HS-27A (cell line): ENCODE data around the gene TRAFD1.
"Not testable (repeated sequence)": the region's sequence is repeated elsewhere in the genome, so short reads cannot be mapped to it uniquely, and the experiment has no call there.

Experiments used
- DNase-seq: peaks from one replicate; pipeline ENCODE4 v3.0.0-alpha.2; 2012; ENCODE audit warnings: low read depth, missing footprints

The TRAFD1 gene

DNA sequence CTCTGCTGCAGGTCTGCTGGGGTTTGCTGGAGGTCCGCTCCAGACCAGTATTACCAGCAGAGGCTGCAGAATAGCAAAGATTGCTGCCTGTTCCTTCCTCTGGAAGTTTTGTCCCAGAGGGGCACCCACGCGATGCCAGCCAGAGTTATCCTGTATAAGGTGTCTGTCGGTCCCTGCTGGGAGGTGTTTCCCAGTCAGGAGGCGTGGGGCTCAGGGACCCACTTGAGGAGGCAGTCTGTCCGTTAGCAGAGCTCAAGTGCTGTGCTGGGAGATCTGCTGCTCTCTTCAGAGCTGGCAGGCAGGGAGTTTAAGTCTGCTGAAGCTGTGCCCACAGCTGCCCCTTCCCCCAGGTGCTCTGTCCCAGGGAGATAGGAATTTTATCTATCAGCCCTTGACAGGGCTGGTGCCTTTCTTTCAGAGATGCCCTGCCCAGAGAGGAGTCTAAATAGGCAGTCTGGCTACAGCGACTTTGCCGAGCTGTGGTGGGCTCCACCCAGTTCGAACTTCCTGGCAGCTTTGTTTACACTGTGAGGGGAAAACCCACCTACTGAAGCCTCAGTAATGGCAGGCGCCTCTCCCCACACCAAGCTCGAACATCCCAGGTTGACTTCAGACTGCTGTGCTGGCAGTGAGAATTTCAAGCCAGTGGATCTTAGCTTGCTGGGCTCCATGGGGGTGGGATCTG, 33.2 kb downstream of the TRAFD1 start:
- DNase-seq, result not testable (repeated sequence)

DNA sequence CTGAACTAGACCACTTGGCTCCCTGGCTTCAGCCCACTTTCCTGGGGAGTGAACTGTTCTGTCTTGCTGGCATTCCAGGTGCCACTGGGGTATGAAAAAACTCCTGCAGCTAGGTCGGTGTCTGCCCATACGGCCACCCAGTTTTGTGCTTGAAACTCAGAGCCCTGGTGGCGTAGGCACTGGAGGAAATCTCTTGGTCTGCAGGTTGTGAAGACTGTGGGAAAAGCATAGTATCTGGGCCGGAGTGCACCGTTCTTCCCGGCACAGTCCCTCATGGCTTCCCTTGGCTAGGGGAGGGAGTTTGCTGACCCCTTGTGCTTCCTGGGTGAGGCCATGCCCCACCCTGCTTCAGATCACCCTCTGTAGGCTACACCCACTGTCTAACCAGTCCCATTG, 33.8 kb downstream of the TRAFD1 start:
- no peak for DNase-seq

DNA sequence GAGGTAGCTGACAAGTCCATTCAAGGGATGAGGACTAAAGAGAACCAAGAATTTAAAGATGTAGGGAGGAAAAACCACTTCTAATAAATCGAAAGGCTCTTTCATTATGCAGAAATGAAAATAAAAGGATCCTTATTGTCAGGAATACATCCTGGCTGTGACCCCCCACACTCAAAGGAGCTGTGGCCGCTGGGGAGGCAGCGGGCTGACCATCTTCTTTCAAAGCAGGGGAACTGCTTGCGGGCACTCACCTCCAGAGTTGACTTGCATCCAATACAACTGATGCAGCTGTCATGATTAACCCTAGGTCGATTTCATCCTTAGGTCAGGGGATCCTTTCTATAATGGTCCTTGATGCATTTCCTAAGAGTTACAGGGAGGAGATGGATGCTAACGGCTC, 35.3 kb downstream of the TRAFD1 start:
- DNase-seq, result no peak

DNA sequence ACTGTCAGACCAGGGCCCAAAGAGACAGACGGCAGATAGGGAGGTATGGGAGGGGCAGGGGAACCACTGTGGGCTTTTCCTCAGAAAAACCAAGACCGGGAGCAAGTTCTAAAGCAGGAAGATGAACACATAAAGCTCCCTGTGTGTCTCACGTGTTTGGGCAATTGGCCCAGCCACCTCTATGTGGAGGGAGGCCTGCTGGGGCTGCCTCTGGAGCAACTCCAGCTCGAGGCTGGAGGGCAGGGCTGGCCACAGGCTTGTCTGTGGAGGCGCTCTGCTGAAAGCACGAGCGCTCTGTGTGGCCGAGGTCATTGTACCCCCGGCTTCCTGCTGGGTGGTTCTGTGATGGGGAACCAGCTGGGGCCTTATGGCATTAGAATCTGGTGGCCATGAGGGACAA, 36.4 kb downstream of the TRAFD1 start:
- no peak for DNase-seq

DNA sequence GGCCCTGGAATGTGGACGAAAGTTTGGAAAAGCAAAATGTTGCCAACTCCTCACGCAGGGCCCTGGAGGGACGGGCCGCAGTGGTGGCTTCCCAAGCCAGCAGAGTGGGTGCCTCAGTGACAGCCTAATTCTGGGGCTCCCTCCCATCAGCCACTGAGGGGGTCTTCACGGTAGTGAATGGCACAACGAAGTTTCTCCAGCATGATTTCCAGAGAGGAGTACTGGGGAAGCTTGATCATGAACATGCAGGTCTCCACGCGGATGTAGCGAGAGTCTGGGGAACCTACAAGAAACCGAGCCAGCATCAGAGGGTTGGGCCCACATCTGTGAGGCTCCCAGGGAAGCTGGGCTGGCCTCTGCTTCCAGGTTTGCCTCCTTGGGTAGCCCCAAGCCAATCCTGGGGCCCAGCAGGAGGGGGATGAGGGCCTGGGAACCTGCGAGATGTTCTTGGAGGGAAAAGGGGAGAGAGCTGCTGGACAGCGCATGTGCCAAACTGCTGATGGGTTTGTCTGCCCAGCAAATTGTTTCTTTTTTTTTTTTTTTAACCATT, 37.0 kb downstream of the TRAFD1 start:
- no peak for DNase-seq

DNA sequence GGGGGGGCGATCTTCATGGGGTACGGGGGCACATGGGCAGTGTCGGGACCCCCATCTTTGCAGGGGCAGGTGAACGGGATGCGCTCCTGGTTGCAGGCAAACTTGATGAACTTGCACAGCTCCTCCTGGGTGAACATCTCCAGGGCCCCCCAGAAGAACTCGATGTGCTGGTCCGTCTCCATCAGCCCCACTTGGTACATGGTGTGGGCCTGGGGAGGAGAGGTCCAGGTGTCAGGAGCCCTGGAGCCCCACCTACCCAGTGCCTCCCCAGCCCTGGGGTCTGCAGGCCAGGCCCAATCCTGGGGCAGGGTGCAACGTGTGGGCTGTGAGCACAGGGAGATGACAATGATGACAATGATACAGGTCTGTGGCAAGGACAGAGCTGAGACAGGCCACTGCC, 37.7 kb downstream of the TRAFD1 start:
- DNase-seq, result no peak

DNA sequence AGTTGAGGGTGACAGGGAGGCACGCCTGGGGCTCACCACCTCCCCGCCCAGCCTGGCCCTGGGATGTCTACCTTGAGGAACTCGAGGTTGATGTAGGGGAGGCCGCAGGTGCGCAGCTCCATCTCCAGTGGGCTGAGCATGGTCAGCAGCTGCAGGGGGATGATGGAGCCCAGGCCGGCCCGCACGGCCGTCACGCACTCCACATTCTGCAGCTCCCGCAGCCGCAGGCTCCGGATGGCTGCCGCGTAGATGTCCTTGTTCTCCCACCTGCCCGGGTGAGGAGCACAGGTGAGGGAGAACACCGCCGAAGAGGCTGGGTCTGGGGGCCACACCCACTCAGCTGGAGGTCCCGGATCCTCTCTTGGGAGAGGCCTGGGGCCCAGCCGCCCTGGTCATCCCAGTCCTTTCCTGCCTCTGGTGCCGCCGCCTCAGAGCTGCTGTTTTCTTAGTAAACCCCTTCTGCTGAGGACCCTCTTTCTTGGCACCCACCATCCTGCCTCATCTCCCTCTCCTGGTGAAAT, 38.2 kb downstream of the TRAFD1 start:
- DNase-seq, result no peak

DNA sequence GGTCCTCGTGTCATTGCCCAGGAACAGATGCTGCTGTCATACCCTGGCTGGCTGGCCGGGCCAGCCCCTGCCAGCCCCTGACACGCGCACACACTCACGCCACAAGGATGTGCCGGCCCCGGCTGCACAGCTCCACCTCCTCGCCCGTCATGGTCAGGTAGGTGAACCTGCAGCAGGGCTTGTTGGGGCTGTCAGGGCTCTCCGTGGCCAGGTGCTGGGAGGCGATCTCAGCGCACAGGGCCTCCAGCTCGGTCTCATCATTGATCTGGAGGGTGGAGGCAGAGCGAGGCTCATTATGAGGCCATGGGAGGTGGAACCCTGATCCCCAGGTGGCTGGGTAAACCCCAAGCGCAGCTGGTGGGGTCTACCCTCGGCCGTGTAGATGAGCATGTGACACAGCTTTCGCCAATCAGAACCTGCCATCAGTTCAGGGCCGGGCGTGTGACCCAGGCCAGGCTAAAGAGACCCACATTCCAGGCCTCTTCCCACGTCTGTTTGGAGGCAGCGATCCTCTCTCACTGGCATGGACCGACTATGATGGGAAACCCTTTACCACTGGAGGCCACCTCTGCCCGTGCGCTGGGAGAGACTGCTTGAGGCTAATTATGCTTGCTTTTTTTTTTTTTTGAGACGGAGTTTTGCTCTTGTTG, 38.8 kb downstream of the TRAFD1 start:
- no peak for DNase-seq

DNA sequence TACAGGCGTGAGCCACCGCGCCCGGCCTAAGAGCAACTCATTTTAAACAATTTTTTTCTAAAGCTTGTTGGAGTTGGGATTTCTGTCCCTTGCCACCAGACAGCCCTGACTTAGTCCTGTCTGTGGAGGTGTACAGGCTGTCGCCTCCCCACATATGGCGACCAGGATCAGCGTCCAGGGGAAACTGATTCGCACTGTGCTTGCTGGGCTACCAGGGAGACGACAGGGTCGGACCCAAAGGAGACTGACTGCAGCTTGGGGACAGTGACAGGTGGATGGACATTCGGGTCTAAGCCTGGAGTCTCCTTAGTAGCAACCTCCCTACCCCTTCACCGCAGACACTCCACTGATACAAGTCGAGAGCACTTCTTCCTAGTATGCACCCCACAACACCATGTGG, 40.3 kb downstream of the TRAFD1 start:
- no peak for DNase-seq

DNA sequence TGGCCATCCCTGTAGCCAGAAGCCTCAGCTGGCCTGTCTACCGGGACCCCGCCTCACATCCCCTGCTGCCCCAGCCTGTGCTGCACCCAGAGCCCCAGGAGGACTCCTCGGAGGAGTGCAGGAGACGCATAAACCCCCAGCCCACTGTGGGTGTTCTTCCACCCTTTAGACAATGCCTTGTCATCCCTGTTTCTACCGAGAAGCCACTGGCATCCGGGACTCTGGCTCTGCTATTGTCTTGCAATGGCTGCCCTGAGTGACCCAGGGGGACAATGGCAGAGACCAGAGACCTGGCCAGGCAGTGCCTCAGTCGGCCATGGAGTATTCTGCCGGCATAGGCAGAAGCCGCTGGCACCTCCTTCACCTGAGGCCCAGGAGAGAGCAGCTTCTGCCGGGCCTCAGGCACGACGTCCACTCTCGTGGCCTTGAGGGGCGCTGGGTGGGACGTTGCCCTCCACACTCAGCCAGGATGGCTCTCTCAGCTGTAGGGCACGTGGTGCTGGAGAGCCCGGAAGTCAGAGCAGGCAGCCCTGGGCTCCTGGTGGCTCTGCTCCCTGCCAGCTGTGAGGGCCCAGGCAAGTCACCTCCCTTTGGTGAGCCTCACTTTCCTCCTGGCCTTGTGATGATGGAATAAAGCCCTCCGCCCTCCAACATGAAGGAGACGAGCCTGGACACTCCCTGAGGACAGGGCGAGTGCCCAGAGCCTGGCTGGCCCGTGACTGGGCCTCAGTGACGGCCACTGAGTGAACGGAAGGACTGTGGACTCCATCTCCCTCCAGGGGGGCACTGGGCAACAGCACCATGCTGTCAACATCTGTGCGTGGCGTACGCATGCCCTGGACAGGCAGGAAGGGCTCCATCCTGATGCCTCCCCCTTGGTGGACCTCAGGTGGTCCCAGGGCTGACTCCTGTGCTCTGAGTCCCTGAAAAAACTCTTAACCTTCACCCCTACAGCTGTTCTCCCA, 41.0 kb downstream of the TRAFD1 start:
- no peak for DNase-seq

DNA sequence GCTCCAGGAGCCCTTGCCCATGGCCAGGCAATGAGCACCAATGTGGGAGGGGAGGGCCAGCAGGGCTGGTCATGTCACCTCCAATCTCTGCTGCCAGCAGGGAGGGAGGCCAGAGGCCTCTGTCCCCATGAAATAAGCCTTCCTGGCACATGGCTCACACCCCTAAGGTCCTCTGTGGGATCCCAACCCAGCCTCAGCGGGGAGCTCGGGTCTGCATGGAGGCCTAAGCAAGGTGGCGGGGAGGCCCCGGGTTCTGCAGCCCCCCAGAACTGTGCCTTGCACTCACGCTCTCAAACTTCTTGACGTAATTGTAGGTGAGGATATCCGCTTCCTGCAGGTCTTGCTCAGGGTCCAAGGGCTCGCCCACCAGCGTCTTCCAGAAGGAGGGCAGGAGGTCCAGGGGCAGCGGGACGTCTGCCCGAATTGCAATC, 41.7 kb downstream of the TRAFD1 start:
- no peak for DNase-seq

DNA sequence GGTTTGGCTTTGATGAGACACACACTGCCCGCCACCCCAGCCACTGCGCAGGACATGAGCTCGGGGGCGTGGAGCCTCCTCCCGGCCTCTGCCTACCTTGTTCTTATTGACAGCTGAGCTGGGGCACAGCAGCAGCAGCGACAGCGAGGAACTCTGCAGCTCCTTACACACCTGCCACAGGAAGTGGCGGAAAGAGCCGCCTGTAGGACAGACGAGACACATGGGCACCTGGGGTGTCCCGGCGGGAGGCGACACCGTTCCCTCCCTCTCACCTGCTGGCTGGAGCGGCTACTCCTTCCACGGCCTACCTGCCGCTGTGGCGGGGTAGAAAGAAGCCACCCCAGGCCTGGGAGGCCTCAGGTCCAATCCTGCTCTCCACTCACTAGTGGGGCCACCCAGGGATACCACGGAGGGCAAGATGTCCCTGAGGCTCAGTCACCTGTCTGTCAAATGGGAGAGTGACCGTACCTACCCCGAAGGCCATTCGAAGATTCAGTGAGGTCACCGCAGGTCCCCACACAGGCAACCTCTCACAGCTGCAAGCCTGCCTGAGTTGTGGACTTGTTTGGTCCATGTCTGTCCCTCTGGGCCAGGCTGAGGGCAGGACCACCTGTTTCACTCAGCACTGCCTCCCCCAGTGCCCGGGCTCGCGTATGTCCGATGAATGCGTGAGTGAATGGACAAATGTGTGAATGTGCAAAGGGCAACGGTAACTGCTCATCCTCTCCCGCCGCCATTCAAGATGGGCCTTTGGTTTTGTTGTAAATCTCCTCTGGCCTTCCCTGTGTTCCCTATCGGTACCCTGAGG, 42.6 kb downstream of the TRAFD1 start:
- DNase-seq, result no peak

DNA sequence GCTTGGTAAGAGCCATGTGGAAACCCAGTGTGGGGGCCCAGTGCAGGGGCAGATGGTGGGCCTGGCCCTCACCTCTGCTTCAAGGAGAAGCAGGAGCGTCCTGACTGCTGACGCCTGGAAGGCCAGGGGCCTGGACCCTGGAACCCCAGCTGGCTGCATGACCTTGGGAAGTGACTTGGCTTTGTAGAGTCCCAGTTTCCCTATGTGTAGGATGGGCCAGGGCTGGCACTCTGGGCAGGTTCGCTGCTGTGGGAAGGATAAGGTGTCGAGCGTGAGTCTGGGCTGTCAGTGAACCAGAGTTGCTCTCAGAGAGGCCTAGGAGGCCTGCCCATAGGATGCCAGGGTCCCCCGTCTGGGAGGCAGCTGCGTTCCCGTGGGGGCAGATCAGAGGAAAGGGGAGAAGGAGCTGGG, 43.2 kb downstream of the TRAFD1 start:
- no peak for DNase-seq

DNA sequence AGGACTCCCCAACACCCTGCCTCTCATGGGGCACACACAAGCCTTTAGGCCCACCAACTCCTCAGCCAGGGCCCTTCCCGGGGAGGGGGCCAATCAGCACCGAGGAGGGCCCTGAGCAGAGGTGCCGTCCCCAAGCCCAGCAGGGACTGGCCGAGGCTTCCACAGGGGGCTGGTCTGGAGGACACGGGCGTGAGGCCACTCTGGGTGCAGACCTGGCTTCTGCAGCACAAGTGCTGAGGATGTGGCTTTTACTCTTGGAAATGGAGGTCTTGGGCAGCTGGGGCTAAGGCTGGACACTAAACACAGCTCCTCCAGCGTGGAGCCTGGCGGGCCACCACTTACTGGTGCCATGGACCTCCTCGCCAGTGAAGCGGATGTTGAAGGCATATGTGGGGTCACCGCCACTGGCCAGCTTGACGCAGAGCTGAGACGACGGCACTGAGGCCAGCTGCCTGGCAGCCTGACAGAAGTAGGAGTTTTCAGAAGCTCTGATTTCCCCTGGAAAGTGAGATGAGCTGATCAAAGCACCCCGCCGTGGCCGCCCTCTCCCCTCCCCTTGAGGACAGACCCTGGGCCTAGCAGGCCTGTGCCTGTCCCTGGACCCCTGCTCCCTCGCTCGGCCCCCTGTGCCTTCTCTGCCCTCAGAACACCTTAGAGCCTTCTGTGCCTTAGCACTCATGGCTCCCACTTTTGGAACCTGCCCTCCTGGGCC, 44.0 kb downstream of the TRAFD1 start:
- DNase-seq, result no peak

DNA sequence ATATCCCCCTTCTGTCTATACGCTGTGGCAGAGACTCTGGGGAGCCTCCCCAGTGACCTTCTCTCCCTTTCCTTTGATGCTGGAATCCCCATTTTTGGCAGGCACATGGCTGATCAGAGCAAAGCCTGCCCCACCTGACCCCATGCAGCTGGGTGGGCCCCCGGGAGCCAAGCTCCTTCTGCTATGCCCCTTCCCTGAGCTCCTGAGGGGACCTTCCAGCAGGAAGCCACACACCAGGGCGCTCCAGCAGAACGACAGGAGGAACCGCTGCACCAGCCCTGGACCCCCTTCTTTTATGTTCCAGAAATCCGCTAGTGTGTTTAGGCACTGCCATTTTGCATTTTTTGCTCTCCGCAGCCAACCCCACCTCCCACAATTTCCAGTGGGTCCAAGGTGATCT, 44.6 kb downstream of the TRAFD1 start:
- no peak for DNase-seq

DNA sequence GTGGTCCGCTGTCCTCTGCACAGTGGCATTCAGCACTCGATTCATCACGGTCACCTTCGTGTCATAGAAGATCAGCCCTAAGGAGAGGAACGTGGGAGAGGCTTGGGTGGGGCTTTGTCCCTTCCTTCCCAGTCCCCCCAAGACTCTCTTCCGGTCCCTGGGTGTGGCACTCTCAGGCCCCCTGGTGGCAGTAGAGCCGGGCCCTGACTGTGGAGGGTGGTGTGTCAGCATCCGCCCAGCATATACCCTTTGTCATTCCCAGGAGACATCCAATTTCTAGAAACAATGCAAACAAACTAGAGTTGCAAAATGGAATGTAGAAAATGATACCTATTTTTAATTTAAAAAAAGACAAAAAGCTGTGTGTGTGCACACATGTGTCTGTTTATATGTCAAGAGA, 45.0 kb downstream of the TRAFD1 start:
- DNase-seq, result no peak

DNA sequence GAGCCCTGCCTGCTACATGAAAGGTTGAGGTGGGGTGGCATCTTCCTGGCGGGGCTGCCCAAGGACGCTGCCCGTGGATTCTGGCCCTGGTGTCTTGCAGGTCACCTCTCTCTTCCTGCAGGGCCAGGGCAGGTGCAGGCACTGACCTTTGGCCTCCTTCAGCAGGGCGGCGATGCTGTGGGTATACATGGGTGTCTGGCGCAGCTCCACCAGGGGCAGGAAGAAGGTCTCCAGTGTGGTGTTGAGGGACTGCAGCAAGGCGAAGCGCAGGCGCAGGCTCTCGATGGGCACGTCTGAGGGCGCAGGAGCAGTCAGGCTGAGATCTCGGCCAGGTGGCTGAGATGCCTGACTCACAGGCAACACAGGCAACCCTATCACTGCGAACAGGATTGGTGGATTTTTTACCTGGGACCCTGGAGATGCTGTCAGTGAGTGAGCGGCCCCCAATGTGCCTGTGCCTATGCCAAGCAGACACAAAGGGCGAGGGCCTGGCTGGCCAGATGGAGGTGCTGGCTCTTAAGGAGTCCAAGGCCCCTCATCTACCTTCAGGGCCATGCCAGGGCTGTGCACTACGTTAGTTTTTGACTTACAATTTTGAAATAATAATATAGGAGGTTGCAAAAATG, 45.7 kb downstream of the TRAFD1 start:
- no peak for DNase-seq

DNA sequence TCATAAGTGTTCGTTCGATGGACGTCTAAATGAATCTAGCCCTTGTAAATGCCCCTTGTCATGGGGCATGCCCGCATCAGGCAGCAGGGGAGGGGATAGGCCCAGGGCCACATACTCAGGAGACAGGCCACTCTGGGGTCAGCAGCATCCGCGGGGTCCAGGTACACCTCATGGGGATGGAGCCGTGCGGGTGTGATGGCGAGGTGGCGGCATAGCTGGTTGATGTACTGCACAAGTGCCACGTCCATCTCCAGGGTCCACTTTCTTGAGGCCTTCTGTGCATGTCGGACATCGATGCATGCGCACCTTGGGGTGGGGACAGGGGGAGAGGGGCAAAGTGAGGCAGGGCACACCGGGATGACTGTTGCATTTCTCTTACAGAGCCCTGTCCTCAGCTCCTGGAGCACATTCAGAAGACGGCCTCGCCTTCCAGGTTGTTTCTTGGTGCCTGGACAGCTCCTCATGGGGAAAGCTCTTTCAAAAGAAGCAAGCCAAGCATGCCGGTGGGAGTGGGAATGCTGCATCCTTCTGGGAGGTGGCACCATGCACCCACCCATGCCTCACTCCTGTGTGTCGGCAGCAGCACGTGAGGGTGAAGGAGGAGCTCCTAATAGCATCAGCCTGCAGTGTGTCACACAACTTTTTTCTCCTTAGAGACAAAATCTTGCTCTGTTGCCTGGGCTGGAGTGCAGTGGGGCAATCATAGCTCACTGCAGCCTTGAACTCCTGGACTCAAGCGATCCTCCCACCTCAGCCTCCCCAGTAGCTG, 47.4 kb downstream of the TRAFD1 start:
- no peak for DNase-seq

DNA sequence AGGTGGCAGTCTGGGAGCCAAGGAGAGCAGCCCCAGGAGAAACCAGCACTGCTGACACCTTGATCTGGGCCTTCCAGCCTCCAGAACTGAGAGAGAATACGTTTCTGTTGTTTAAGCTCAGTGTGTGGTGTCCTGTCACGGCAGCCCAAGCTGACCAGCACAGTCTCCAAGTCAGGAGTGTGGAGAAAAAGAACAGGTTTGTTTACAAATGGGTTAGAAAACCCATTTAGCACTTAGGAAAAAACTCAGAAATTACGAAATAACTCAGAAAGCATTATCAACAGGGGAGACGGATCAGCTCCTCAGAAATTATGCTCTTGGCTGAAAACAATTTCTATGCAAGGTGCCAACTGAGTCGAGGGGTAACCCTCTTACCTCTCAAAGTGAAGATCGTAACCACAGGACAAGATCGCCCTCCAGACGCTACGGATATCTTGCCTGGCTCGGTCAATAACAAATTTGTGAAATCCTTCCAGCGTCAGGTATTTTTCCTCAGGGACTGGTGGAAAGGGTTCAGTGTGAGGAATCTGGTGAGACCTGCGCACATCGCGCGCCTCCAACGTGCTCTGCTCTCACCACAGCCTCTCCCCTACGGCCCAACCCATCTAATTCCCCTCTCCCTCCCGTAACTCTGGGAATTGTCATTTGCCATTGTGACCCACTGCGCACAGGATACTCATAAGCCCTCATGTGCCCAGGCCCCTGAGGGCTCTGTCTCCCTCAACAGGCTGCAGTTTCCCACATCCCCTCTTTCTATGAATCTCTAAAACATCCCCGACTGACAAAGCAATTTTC, 50.2 kb downstream of the TRAFD1 start:
- no peak for DNase-seq
